HFF-Myc (cell line): Measurements from ENCODE around the gene LSAMP.

ENCODE experiments used
- DNase-seq: peaks from one replicate; pipeline ENCODE4 v3.0.0-alpha.2; 2011; ENCODE audit warnings: low read depth; ENCODE audit errors: extremely low read depth
- H3K4me3 ChIP-seq: replicated peaks from 2 replicates; pipeline ENCODE4 v1.5.1; 2011; ENCODE audit warnings: low read depth, mild to moderate bottlenecking, control low read depth, low read length
- TF ChIP-seq, protein P1 (sequence below): IDR thresholded peaks from 2 replicates; pipeline ENCODE4 v1.5.1; 2012; ENCODE audit warnings: mild to moderate bottlenecking, low read depth, low read length, control low read depth; ENCODE audit errors: missing control alignments

The LSAMP gene

DNA sequence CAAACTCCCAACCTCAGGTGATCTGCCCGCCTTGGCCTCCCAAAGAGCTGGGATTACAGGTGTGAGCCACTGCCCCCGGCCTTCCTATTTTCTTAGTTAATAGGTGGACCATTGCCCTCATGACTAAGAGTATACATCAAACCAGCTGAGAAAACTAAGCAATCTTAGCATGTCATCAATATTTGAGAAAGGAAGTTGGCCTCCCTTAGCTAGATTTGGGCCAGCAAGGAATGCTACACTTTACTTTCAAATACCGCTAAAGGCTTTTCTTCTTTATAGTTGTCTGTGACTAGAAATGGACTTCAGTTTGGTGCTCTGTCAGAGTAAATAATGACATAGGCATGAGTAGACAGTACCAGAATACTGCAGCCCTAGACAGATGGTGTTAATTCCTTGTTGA lies 622.7 kb downstream of the LSAMP start:
- no peak for DNase-seq
- TF ChIP-seq, protein P1, sequence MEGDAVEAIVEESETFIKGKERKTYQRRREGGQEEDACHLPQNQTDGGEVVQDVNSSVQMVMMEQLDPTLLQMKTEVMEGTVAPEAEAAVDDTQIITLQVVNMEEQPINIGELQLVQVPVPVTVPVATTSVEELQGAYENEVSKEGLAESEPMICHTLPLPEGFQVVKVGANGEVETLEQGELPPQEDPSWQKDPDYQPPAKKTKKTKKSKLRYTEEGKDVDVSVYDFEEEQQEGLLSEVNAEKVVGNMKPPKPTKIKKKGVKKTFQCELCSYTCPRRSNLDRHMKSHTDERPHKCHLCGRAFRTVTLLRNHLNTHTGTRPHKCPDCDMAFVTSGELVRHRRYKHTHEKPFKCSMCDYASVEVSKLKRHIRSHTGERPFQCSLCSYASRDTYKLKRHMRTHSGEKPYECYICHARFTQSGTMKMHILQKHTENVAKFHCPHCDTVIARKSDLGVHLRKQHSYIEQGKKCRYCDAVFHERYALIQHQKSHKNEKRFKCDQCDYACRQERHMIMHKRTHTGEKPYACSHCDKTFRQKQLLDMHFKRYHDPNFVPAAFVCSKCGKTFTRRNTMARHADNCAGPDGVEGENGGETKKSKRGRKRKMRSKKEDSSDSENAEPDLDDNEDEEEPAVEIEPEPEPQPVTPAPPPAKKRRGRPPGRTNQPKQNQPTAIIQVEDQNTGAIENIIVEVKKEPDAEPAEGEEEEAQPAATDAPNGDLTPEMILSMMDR, result no peak
- no peak overlapping the region for H3K4me3 ChIP-seq

DNA sequence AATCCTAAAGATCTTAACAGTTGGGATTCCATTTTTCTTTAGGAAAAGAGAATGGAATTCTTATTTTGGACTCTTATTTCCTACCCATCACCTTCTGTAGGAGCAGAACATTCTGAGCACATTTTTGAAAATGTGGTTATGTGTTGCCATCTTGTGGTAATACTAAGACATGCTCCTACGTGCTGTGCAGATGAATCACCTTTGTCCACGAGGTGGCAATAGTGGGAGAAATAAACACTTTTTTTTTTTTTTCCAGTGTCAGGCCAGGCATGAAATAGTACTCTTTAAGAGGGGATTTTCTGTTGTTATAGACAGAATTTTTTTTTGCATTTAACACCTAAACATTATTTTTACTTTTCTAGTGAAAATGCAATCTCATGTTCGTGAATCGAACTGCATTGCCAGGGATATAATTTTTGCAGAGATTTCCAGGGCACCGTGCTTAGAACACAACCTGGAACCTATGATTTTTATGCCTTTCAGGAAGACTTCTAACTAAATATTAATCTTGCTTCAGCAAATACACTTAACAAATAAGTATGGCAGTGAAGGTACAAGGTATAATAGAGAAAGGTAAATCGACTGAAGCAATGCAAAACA lies 625.4 kb downstream of the LSAMP start:
- no peak overlapping the region for H3K4me3 ChIP-seq
- TF ChIP-seq, protein P1, result peak; percentile 92
- DNase-seq, result peak; percentile 84

DNA sequence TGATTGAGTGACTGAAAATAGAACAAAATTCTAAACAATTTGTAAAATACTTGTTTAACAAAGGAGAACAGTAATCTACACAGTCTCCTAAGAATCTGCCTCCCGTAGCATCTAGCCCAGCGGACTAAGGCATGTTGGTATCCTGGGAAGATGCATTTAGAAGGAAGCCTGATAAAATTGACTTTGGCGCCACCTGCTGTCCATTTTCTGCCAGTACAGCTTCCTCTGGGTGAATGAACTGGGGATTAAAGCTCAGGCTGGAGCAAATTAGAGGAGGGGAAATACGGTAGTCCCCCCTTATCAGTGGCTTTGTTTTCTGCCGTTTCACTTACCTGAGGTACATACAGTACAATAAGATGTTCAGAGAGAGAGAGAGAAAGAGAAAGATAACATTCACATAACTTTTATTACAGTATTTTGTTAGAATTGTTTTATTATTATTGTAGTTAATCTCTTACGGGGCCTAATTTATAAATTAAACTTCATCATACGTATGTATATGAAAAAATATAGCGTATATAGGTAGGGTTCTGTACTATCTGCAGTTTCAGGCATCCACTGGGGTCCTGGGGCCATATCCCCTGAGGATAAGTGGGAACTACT lies 630.4 kb downstream of the LSAMP start:
- peak; percentile 72 for DNase-seq
- no peak overlapping the region for H3K4me3 ChIP-seq
- TF ChIP-seq, protein P1, result peak; percentile 86

DNA sequence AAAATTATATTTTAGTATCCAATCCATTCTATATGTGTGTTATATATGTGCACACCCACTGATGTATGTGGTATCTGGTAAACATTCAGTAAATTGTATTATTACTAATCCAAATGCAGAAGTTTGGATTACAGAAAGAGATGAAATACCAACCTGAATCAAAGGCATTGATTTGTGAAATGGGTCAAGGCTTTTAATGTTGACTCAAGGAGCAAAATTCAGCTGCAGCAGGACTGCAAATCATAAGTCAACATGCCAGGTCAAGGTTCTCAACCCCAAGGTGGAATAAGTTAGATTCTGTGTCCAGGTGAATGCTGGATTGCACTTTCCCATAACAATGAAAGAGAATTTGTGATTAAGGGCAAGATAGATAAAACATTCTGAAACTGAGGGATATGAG lies 631.3 kb downstream of the LSAMP start:
- TF ChIP-seq, protein P1, result no peak
- DNase-seq, result no peak
- no peak overlapping the region for H3K4me3 ChIP-seq

DNA sequence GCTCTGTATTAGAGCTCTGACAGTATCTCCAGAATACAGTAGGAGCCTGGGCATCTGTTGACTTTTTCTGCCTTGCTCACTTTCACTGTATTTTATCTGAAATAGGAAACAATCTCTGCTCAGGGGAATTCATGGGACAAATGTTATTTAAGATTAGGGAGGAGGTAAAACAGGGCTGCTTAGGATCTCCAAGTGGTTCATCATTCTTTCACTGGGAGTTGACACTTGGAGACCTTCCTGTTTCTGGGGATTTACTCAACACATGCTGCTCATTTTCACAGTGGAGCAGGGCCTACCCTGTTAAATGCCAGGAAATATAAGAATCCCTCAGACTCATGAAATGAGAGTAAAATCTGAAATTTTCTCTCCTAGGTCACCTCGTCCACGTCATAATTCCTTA lies 636.5 kb downstream of the LSAMP start:
- no peak overlapping the region for H3K4me3 ChIP-seq
- DNase-seq, result no peak

DNA sequence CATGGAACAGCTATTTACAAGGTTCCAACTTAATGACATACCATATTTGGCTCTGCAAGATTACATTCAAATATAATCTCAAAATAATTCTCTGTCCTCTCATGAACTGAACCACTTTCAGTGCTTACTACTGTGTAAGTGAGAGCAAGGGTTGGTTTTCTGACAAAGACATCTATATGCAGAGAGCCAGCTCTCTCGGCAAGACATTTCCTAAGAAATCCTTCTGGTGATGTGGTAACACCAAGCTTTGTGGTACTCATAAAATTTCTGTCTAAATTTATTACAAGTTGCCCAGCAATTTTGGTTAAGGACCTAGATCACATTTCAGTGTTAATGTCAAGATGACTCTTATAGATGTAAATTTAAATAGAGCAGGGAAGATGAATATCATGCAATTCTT lies 637.0 kb downstream of the LSAMP start:
- TF ChIP-seq, protein P1, result no peak
- no peak for DNase-seq
- no peak overlapping the region for H3K4me3 ChIP-seq

More for the DNA sequence above, 636.5 kb downstream of the LSAMP start:
- TF ChIP-seq, protein P1, result no peak

DNA sequence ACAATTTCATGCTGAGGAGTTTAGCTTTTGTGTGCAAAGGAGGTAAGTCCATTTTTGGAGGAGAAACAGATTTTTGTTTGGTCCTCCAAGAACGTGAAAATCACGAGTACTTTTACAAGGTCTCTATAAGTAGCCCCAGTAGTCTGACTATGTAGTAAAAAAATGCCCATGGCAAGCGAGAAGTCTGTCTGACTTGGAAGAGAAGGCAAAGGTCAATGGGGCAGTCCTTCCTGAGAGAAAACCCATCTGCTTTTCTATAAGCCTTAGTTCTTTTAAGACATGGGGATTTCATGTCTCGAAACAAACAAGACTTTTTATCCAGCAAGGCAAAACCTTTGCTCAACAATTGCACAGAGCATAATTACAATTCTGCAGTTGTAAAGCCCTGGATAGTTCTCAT lies 638.8 kb downstream of the LSAMP start:
- TF ChIP-seq, protein P1, result no peak
- H3K4me3 ChIP-seq, result no peak overlapping the region
- DNase-seq, result no peak
